PC-9 (cell line): Measurements from ENCODE around the gene RPL29. TPM values are rescaled to one million over a fixed set of nuclear protein-coding genes. Genes with fewer than 3 reads are reported as not detected.

Source experiments
- BruUV-seq: library from RNA; stranded (reverse); fragments of 400-500 nt; replicated peaks from 2 replicates; lab custom pipeline; 2021; lab: Mats Ljungman, UMichigan
- CTCF ChIA-PET: fragments of 300-600 bp; sonication (Branson Sonifier 250); formaldehyde crosslinking; loops from one replicate; lab custom pipeline; 2022; ENCODE audit warnings: antibody characterized with exemption; lab: Charles Lee
- POLR2A ChIA-PET: fragments of 300-600 bp; sonication (Branson Sonifier 250); formaldehyde crosslinking; loops from one replicate; lab custom pipeline; 2022; ENCODE audit warnings: antibody characterized with exemption; ENCODE audit not compliant: unreplicated experiment; lab: Charles Lee
- DNase-seq, 2 experiments: peaks; one replicate each; pipeline versions ENCODE4 v3.0.0 to v3.0.0-alpha.2; 2015 to 2022; ENCODE audit warnings: mixed read lengths in 1 of 2
- H2AFZ ChIP-seq: fragments of 200-600 bp; sonication (generic); 2 replicates; pipeline ENCODE4 v1.8.1; 2017; ENCODE audit warnings: antibody characterized with exemption
- H3F3A ChIP-seq: fragments of 200-600 bp; sonication (generic); 2 replicates; pipeline ENCODE4 v1.8.1; 2017; ENCODE audit warnings: antibody characterized with exemption, mild to moderate bottlenecking, low read depth; ENCODE audit not compliant: insufficient read depth
- H3K27ac ChIP-seq: fragments of 200-600 bp; sonication (generic); 2 replicates; pipeline ENCODE4 v1.6.1; 2016; ENCODE audit warnings: mixed run types
- H3K27me3 ChIP-seq: fragments of 200-600 bp; sonication (generic); 2 replicates; pipeline ENCODE4 v1.6.1; 2016; ENCODE audit warnings: low read depth, mixed run types; ENCODE audit not compliant: insufficient read depth
- H3K36me3 ChIP-seq: fragments of 200-600 bp; sonication (generic); 2 replicates; pipeline ENCODE4 v1.6.1; 2016; ENCODE audit warnings: low read depth, mixed run types
- H3K4me1 ChIP-seq: fragments of 200-600 bp; sonication (generic); replicated peaks from 2 replicates; pipeline ENCODE4 v1.6.1; 2016; ENCODE audit warnings: mixed run types; ENCODE audit not compliant: insufficient read depth
- H3K4me2 ChIP-seq: fragments of 200-600 bp; sonication (generic); 2 replicates; pipeline ENCODE4 v1.6.1; 2017; ENCODE audit warnings: mixed run types
- H3K4me3 ChIP-seq: fragments of 200-600 bp; sonication (generic); 2 replicates; pipeline ENCODE4 v1.6.1; 2016; ENCODE audit warnings: mixed run types
- H3K79me2 ChIP-seq: fragments of 200-600 bp; sonication (generic); 2 replicates; pipeline ENCODE4 v1.6.1; 2017; ENCODE audit warnings: low read depth, mixed run types
- H3K9me2 ChIP-seq: fragments of 200-600 bp; sonication (generic); 2 replicates; pipeline ENCODE4 v1.8.1; 2017; ENCODE audit warnings: mild to moderate bottlenecking; ENCODE audit not compliant: insufficient read depth
- H3K9me3 ChIP-seq: fragments of 200-600 bp; sonication (generic); 2 replicates; pipeline ENCODE4 v1.8.1; 2016; ENCODE audit warnings: low read depth; ENCODE audit not compliant: insufficient read depth
- H4K20me1 ChIP-seq: fragments of 200-600 bp; sonication (generic); 2 replicates; pipeline ENCODE4 v1.8.1; 2017; ENCODE audit not compliant: insufficient read depth
- EZH2 ChIP-seq: fragments of 200-600 bp; sonication (generic); IDR thresholded peaks from 2 replicates; pipeline ENCODE4 v1.8.0; 2017; ENCODE audit warnings: antibody characterized with exemption, low read depth
- intact Hi-C: fragments of 100-400 bp; cut with micrococcal nuclease; formaldehyde crosslinking; loops from one replicate; pipeline ENCODE4 v1.10.0; 2022; ENCODE audit not compliant: unreplicated experiment
- total RNA-seq: library from RNA; stranded (reverse); gene quantifications from 2 replicates; pipeline ENCODE4 v1.2.3, GENCODE V29; 2021
- TF ChIP-seq, protein P1 (sequence below): fragments of 200-600 bp; sonication (generic); conservative IDR thresholded peaks from 2 replicates; pipeline ENCODE4 v1.6.1; 2017; ENCODE audit warnings: mixed run types, antibody characterized with exemption, mild to moderate bottlenecking, moderate library complexity

RPL29 gene
- total RNA-seq, 1 experiment from 2014 or later: 1,278 TPM

- no peak overlapping the region for H2AFZ ChIP-seq
These were observed 23.8 kb upstream of the RPL29 start for GRCh38 chr3:52019352-52020080.

GRCh38 chr3:52018319-52019000 lies 22.8 kb upstream of the RPL29 start:
- Histone ChIP-seq H3K4me2 (no peak overlapping the region), H2AFZ (no peak overlapping the region), H3F3A (no peaks in the 10 kb centered on the region), H3K4me1 (no peaks in the 10 kb centered on the region), H3K79me2 (no peaks in the 10 kb centered on the region), H4K20me1 (no peaks in the 10 kb centered on the region), H3K27me3 (no peaks in the 10 kb centered on the region), H3K27ac (no peak overlapping the region), H3K9me3 (no peaks in the 10 kb centered on the region), H3K36me3 (no peaks in the 10 kb centered on the region), H3K4me3 (no peak overlapping the region), H3K9me2 (no peaks in the 10 kb centered on the region)
- intact Hi-C loops: no loop called here
- DNase-seq: no peak
- ChIA-PET CTCF (no interaction called here), POLR2A (no interaction called here)
- TF ChIP-seq EZH2: no peak
- TF ChIP-seq, protein P1, sequence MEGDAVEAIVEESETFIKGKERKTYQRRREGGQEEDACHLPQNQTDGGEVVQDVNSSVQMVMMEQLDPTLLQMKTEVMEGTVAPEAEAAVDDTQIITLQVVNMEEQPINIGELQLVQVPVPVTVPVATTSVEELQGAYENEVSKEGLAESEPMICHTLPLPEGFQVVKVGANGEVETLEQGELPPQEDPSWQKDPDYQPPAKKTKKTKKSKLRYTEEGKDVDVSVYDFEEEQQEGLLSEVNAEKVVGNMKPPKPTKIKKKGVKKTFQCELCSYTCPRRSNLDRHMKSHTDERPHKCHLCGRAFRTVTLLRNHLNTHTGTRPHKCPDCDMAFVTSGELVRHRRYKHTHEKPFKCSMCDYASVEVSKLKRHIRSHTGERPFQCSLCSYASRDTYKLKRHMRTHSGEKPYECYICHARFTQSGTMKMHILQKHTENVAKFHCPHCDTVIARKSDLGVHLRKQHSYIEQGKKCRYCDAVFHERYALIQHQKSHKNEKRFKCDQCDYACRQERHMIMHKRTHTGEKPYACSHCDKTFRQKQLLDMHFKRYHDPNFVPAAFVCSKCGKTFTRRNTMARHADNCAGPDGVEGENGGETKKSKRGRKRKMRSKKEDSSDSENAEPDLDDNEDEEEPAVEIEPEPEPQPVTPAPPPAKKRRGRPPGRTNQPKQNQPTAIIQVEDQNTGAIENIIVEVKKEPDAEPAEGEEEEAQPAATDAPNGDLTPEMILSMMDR: no peak
- BruUV-seq: no TSS peak

More at GRCh38 chr3:52019352-52020080, 23.8 kb upstream of the RPL29 start:
- intact Hi-C loops: no loop called here
- Histone ChIP-seq H3K27ac (no peak overlapping the region), H3K9me3 (no peaks in the 10 kb centered on the region), H3K4me3 (no peak overlapping the region), H3K27me3 (no peaks in the 10 kb centered on the region), H3K79me2 (no peaks in the 10 kb centered on the region), H3K4me2 (no peak overlapping the region), H3F3A (no peaks in the 10 kb centered on the region), H3K4me1 (no peaks in the 10 kb centered on the region), H3K9me2 (no peaks in the 10 kb centered on the region), H3K36me3 (no peaks in the 10 kb centered on the region), H4K20me1 (no peaks in the 10 kb centered on the region)
- ChIA-PET POLR2A (no interaction called here), CTCF (no interaction called here)
- no peak for DNase-seq
- BruUV-seq: no TSS peak
- TF ChIP-seq, protein P1: no peak
- TF ChIP-seq EZH2: no peak

- ChIA-PET POLR2A (no interaction called here), CTCF (no interaction called here)
- Histone ChIP-seq H3K9me3 (no peaks in the 10 kb centered on the region), H3K36me3 (no peaks in the 10 kb centered on the region), H3F3A (no peaks in the 10 kb centered on the region), H3K9me2 (no peaks in the 10 kb centered on the region), H3K27ac (no peak overlapping the region), H4K20me1 (no peaks in the 10 kb centered on the region), H3K27me3 (no peaks in the 10 kb centered on the region), H3K79me2 (no peaks in the 10 kb centered on the region), H3K4me2 (no peak overlapping the region), H3K4me1 (no peaks in the 10 kb centered on the region), H2AFZ (no peak overlapping the region), H3K4me3 (no peak overlapping the region)
- DNase-seq: no peak
- BruUV-seq: no TSS peak
- TF ChIP-seq, protein P1: no peak
- TF ChIP-seq EZH2: no peak
- intact Hi-C loops: no loop called here
These were observed 21.9 kb upstream of the RPL29 start for GRCh38 chr3:52017586-52017985.
